PC-3 (cell line): ENCODE data around the gene DCLK1.

ENCODE experiments used
- EZH2 ChIP-seq: fragments of 300-600 bp; sonication (generic); IDR thresholded peaks from one replicate; pipeline ENCODE4 v1.6.1; 2017; ENCODE audit warnings: antibody characterized with exemption, mild to moderate bottlenecking, low read length; ENCODE audit not compliant: unreplicated experiment
- EZH2phosphoT487 ChIP-seq: fragments of 300-600 bp; sonication (generic); IDR thresholded peaks from 2 replicates; pipeline ENCODE4 v1.6.1; 2018; ENCODE audit warnings: mild to moderate bottlenecking, antibody characterized with exemption, low read length, borderline replicate concordance
- TF ChIP-seq, protein P1 (sequence below): fragments of 300-600 bp; sonication (generic); conservative IDR thresholded peaks from 2 replicates; pipeline ENCODE4 v1.5.1; 2017; ENCODE audit warnings: antibody characterized with exemption, low read depth, mild to moderate bottlenecking, low read length

DNA sequence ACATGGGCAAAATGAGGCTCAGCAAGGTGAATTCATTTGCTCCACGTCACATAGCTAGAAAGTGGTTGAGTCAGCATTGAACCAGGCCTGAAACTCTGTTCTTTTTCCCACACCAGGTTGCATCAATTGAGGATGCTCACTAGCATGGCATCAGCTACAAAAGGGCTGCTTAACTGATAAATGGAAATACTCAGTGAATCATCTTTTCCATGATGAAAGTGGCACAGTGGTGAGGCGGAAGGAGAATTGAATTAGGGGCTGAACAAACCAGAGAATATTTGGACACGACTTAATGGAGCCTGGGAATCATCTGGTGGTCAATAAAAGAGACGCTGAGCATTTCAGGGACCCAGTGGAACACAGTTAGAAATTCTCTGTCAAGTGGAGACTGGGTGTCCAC lies 334.6 kb downstream of the DCLK1 start:
- TF ChIP-seq, protein P1, sequence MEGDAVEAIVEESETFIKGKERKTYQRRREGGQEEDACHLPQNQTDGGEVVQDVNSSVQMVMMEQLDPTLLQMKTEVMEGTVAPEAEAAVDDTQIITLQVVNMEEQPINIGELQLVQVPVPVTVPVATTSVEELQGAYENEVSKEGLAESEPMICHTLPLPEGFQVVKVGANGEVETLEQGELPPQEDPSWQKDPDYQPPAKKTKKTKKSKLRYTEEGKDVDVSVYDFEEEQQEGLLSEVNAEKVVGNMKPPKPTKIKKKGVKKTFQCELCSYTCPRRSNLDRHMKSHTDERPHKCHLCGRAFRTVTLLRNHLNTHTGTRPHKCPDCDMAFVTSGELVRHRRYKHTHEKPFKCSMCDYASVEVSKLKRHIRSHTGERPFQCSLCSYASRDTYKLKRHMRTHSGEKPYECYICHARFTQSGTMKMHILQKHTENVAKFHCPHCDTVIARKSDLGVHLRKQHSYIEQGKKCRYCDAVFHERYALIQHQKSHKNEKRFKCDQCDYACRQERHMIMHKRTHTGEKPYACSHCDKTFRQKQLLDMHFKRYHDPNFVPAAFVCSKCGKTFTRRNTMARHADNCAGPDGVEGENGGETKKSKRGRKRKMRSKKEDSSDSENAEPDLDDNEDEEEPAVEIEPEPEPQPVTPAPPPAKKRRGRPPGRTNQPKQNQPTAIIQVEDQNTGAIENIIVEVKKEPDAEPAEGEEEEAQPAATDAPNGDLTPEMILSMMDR: no peak
- TF ChIP-seq EZH2 (no peak), EZH2phosphoT487 (no peak)
